Epithelial cell of proximal tubule (primary cell): ENCODE measurements around the gene TTLL10. TPM values are rescaled to one million over a fixed set of nuclear protein-coding genes. Genes with fewer than 3 reads are reported as not detected.

Experiments
- DNase-seq: peaks from one replicate; pipeline ENCODE4 v3.0.0-alpha.2; 2011; ENCODE audit warnings: low read depth
- H3K4me3 ChIP-seq: 2 replicates; pipeline ENCODE4 v1.5.1; 2011; ENCODE audit warnings: low read depth, mild to moderate bottlenecking, low read length
- CTCF ChIP-seq: conservative IDR thresholded peaks from 2 replicates; pipeline ENCODE4 v1.5.1; 2012; ENCODE audit warnings: low read depth, mild to moderate bottlenecking, low read length
- total RNA-seq: library from RNA; depleted of rRNA; stranded (reverse); fragments of >200 nt; gene quantifications from 2 replicates; pipeline ENCODE4 v1.2.3, GENCODE V29; 2015

TTLL10 gene
- total RNA-seq, 1 donor from 2014 or later: not detected

GRCh38 chr1:1232208-1232795, 58.6 kb downstream of the TTLL10 start, which contains the start of gene B3GALT6:
Gene B3GALT6, plus strand, starts transcription at chr1:1232237. Its CDS starts 42 bp downstream, at chr1:1232279.
- no peak for DNase-seq
- TF ChIP-seq CTCF: no peak
- peak within 1 kb of the TSS; percentile 72 for H3K4me3 ChIP-seq

GRCh38 chr1:1232796-1233566, 59.3 kb downstream of the TTLL10 start:
- peak overlapping the region; percentile 30 for H3K4me3 ChIP-seq
- TF ChIP-seq CTCF: no peak
- no peak for DNase-seq

GRCh38 chr1:1233567-1233892, 59.9 kb downstream of the TTLL10 start:
- TF ChIP-seq CTCF: no peak

GRCh38 chr1:1234180-1234808, 60.6 kb downstream of the TTLL10 start:
- no peak overlapping the region for H3K4me3 ChIP-seq
- no peak for TF ChIP-seq CTCF

More at GRCh38 chr1:1233567-1233892, 59.9 kb downstream of the TTLL10 start:
- no peak overlapping the region for H3K4me3 ChIP-seq
- no peak for DNase-seq

GRCh38 chr1:1235016-1235744, 61.5 kb downstream of the TTLL10 start:
- TF ChIP-seq CTCF: no peak
- H3K4me3 ChIP-seq: no peak overlapping the region
- DNase-seq: no peak

More at GRCh38 chr1:1234180-1234808, 60.6 kb downstream of the TTLL10 start:
- no peak for DNase-seq

- no peak for DNase-seq
- TF ChIP-seq CTCF: no peak
- H3K4me3 ChIP-seq: no peak overlapping the region
Observed at GRCh38 chr1:1236176-1236763, 62.6 kb downstream of the TTLL10 start.
